ENCODE measurements around the gene SYT12. TPM values are rescaled to one million over a fixed set of nuclear protein-coding genes. Genes with fewer than 3 reads are reported as not detected.

The SYT12 gene
- total RNA-seq, 1 experiment from 2014 or later, result 4.3 TPM

DNA sequence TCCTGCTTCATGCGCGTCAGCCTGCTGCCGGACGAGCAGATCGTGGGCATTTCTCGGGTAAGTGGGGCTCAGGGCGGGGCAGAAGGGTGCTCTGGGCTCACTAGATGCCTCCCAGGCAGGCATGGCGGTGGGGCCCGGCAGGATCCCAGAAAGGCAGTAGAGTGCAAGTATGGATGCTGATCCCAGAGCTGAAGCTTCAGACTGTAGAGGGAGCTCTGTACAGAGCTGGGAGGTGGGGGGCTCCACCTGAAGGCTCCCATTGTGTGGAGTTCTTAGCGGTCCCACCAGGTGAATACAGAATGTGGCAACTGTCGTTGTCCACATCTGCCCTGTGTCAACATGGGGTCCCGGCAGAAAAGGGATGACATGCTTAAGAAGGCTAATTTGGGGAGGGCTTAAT is 17.2 kb downstream of the SYT12 start:
- Histone ChIP-seq H3K9me2 (ENCODE audit: insufficient read depth) (no peaks in the 10 kb centered on the region), H3K36me3 (ENCODE audit: control insufficient read depth in 1 of 2, insufficient read depth in 2 of 2, low read length in 2 of 2) (no peaks in the 10 kb centered on the region), H3K27me3 (ENCODE audit: insufficient read depth, low read length) (no peaks in the 10 kb centered on the region), H3K4me3 (replicated peaks in 1 of 2; ENCODE audit: low read depth in 1 of 2, low read length in 2 of 2) (no peak overlapping the region), H3K79me2 (ENCODE audit: insufficient read depth, low read length) (no peaks in the 10 kb centered on the region), H3K9ac (ENCODE audit: low read length) (no peak overlapping the region), H3K9me3 (ENCODE audit: control insufficient read depth in 1 of 2, insufficient read depth in 1 of 2, low read depth in 1 of 2, low read length in 2 of 2) (no peaks in the 10 kb centered on the region), H3K27ac (ENCODE audit: low read depth, low read length) (no peak overlapping the region), H3K4me2 (ENCODE audit: low read length) (no peak overlapping the region), H3K4me1 (ENCODE audit: control insufficient read depth in 1 of 2, insufficient read depth in 2 of 2, low read length in 2 of 2) (peaks cover 0 to 6% of the 10 kb centered on the region in 2 experiments; a peak in 2 of 4 replicates), H2AFZ (ENCODE audit: low read depth, low read length, poor library complexity, severe bottlenecking) (no peak overlapping the region), H4K20me1 (ENCODE audit: insufficient read depth) (no peaks in the 10 kb centered on the region)
- BruUV-seq (replicated peaks), result no TSS peak
- ATAC-seq (no peak), DNase-seq (ENCODE audit: low read depth, low spot score) (no peak)
- ChIA-PET CTCF (no interaction called here), POLR2A (interaction anchor here (1.2 kb wide), 1 partner anchor 16 kb away, joined by 3 read pairs; no protein-coding TSS in a partner anchor), RAD21 (ENCODE audit: low non-redundant PET in 1 of 2, low total read pairs in 2 of 2, uncharacterized antibody in 2 of 2, unreplicated experiment in 2 of 2) (no interaction called here)
- no peak for TF ChIP-seq POLR2A (IDR thresholded peaks at IDR 0.05; ENCODE audit: borderline replicate concordance, extremely low read depth, insufficient read depth, insufficient read length)
- no peak for TF ChIP-seq TCF7L2 (IDR thresholded peaks at IDR 0.05; ENCODE audit: borderline replicate concordance, extremely low read depth, insufficient read depth, insufficient read length)
- no peak for TF ChIP-seq FOSL1 (IDR thresholded peaks at IDR 0.05; ENCODE audit: low read depth)
- no peak for TF ChIP-seq CBX3 (IDR thresholded peaks at IDR 0.05; ENCODE audit: low read depth)
- no peak for TF ChIP-seq CEBPB (IDR thresholded peaks at IDR 0.05; ENCODE audit: low read depth)
- TF ChIP-seq REST (IDR thresholded peaks at IDR 0.05; ENCODE audit: low read depth), result no peak
- TF ChIP-seq EZH2 (IDR thresholded peaks at IDR 0.05), result no peak
- TF ChIP-seq YY1 (IDR thresholded peaks at IDR 0.05; ENCODE audit: extremely low read depth, insufficient replicate concordance, low read depth, low read length), result no peak
- no peak for TF ChIP-seq SIN3A (IDR thresholded peaks at IDR 0.05; ENCODE audit: low read depth)
- TF ChIP-seq SRF (IDR thresholded peaks at IDR 0.05; ENCODE audit: low read depth), result no peak
- TF ChIP-seq, protein P1, sequence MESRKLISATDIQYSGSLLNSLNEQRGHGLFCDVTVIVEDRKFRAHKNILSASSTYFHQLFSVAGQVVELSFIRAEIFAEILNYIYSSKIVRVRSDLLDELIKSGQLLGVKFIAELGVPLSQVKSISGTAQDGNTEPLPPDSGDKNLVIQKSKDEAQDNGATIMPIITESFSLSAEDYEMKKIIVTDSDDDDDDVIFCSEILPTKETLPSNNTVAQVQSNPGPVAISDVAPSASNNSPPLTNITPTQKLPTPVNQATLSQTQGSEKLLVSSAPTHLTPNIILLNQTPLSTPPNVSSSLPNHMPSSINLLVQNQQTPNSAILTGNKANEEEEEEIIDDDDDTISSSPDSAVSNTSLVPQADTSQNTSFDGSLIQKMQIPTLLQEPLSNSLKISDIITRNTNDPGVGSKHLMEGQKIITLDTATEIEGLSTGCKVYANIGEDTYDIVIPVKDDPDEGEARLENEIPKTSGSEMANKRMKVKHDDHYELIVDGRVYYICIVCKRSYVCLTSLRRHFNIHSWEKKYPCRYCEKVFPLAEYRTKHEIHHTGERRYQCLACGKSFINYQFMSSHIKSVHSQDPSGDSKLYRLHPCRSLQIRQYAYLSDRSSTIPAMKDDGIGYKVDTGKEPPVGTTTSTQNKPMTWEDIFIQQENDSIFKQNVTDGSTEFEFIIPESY (IDR thresholded peaks at IDR 0.05; ENCODE audit: extremely low read depth, insufficient replicate concordance, low read length), result no peak
- TF ChIP-seq, protein P2, sequence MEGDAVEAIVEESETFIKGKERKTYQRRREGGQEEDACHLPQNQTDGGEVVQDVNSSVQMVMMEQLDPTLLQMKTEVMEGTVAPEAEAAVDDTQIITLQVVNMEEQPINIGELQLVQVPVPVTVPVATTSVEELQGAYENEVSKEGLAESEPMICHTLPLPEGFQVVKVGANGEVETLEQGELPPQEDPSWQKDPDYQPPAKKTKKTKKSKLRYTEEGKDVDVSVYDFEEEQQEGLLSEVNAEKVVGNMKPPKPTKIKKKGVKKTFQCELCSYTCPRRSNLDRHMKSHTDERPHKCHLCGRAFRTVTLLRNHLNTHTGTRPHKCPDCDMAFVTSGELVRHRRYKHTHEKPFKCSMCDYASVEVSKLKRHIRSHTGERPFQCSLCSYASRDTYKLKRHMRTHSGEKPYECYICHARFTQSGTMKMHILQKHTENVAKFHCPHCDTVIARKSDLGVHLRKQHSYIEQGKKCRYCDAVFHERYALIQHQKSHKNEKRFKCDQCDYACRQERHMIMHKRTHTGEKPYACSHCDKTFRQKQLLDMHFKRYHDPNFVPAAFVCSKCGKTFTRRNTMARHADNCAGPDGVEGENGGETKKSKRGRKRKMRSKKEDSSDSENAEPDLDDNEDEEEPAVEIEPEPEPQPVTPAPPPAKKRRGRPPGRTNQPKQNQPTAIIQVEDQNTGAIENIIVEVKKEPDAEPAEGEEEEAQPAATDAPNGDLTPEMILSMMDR (IDR thresholded peaks at IDR 0.05 in 2 of 3, conservative IDR thresholded peaks at IDR 0.05 in 1 of 3; ENCODE audit: borderline replicate concordance in 1 of 3, insufficient read depth in 1 of 3, low read depth in 2 of 3, low read length in 2 of 3), result no peak
- no peak for TF ChIP-seq ZFX (IDR thresholded peaks at IDR 0.05)
- no peak for TF ChIP-seq ATF3 (IDR thresholded peaks at IDR 0.05)
- no peak for TF ChIP-seq ELF1 (IDR thresholded peaks at IDR 0.05; ENCODE audit: borderline replicate concordance, low read depth)
- no peak for TF ChIP-seq ZNF274 (IDR thresholded peaks at IDR 0.05; ENCODE audit: low read depth, low read length)
- no peak for TF ChIP-seq SP1 (IDR thresholded peaks at IDR 0.05; ENCODE audit: low read depth)
- intact Hi-C loops (cut with micrococcal nuclease), result no loop called here
